ENCODE results near the gene AQP1.
A peak's percentile ranks its signal among the peaks of the same experiment; 100 is the strongest.

AQP1 gene

GRCh38 chr7:30938435-30939316 is 27.0 kb downstream of the AQP1 start:
- peak; percentile 94 for DNase-seq

GRCh38 chr7:30941582-30942323 is 30.1 kb downstream of the AQP1 start:
- no peak for DNase-seq

DNA sequence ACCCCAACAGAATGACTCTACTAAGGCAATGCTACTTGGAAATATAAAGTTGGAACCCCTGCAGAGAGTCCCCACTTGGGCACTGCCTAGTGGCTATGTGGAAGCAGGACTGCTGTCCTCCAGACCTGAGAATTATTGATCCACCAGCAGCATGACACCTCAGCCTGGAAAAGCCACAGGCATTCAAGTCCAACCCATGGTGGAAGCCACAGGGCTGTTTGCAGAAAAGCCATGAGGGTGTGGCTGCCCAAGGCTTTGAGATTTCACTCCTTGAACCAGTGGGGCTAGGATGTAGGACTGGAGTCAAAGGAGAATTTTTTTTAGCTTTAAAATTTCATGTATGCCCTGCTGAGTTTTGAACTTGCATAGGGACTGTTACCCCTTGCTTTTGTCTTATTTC is 38.5 kb downstream of the AQP1 start:
- no peak for DNase-seq

DNA sequence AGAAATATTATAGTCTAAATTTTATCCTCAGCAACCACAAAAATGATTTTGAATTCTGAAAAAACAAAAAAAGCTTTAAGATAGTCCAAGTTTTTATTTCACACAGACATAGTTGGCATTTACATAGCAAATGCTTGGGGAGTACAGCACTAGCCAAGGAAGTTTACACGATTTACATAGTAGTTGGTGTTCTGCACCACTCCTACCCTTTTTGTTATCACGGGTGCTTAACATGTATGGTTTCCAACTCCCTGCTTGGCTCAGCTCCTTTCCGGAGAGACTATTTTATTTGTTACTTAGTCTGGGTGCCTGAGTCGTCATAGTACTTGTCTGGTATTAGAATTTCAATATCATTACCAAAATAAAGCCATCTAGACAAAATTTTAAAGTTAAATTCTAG is 43.3 kb downstream of the AQP1 start:
- no peak for DNase-seq

GRCh38 chr7:30956704-30957103 is 45.1 kb downstream of the AQP1 start:
- no peak for DNase-seq

- no peak for DNase-seq
Measured at GRCh38 chr7:30963842-30964241, 52.2 kb downstream of the AQP1 start, which contains the start of gene GHRHR. Gene GHRHR (plus strand): TSS chr7:30963953. CDS start chr7:30964069, 116 bp downstream.

GRCh38 chr7:30965372-30965771 is 53.7 kb downstream of the AQP1 start:
- DNase-seq = no peak

DNA sequence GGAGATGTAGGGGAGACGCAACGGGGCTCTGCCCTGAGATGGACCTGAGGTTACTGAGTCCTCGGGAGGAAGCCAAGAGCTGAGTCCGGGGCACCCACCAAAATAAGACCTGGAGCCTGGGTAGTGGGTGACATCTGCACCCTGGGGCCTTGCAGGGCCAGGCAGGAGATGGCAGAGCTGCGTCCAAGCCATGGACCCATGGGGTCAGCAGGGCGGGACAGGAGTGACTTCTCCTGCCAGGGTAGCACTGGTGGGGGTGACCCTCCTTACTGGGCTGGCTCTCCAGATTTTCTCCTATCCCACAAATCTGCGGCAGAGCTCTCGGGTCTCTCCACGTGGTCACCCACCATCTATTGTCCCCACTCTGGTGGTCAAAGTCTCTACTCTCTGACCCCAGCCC is 54.2 kb downstream of the AQP1 start:
- no peak for DNase-seq

DNA sequence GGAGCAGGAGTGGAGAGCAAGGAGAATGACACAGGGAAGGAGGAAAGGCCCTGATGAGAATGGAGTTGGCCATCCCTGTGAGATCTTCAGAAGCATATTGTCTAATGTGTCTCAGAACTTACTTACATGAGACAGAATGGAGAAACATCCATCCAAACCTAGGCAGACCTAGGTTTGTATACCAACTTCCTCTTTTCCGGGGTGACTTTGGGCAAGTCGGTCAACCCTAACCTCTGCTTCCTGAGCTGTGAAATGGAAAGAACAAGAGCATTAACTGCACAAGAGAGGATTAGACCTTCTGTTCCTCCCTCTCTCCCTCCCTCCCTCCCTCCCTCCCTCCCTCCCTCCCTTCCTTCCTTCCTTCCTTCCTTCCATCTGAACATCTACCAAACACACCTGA is 56.6 kb downstream of the AQP1 start:
- DNase-seq = no peak

DNA sequence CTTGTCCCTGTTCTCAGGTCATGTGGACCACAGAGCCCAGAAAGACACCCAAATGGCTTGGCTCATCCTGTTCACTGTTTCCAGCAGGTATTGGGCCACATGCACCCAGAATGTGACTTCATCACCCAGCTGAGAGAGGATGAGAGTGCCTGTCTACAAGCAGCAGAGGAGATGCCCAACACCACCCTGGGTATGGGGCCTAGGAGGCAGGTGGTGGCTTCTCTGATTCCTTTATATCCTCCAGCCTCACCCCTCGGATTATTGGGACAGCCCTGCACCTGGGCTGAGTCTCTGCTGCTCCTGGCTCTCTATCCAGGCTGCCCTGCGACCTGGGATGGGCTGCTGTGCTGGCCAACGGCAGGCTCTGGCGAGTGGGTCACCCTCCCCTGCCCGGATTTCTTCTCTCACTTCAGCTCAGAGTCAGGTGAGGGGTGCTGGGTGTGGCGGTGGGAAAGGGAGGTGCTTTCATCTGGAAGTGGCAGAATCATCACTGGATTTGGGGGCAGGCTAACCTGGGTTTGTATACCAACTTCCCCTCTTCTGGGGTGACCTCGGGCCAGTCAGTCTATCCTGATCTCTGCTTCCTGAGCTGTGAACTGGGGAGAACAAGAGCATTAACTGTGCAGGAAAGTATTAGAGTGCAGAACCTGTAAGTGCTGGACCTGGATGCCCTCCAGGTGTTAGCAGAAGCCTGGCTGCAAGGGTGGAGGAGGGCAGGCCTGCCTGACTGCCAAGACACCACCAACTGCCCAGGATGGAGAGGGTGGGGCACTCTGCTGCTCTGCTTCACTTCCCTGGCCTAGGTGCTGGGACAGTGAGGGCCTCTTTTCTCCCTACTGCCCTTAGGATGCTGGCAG is 57.3 kb downstream of the AQP1 start:
- DNase-seq = no peak

- no peak for DNase-seq
Measured at GRCh38 chr7:30969604-30969970, 57.9 kb downstream of the AQP1 start.

DNA sequence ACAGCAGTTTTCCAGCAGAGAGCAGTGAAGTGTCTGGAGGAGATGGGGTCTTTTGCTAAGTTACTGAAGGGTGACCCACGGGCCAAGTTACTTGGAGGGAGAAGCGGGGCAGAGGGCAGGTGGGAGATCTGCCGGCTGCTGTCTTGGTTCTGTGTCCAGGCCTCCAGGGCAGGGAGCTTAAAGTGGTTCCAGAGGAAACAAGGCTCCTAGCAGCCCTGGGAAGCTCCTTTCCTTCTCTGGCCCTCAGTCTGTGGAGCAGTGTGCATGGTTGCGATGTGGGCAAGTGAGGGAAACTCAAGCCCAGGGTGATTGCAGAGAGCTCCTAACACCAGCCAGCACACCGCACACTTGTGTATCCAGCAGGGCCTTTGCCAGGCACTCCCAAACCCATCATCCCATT is 58.4 kb downstream of the AQP1 start:
- DNase-seq = no peak

DNA sequence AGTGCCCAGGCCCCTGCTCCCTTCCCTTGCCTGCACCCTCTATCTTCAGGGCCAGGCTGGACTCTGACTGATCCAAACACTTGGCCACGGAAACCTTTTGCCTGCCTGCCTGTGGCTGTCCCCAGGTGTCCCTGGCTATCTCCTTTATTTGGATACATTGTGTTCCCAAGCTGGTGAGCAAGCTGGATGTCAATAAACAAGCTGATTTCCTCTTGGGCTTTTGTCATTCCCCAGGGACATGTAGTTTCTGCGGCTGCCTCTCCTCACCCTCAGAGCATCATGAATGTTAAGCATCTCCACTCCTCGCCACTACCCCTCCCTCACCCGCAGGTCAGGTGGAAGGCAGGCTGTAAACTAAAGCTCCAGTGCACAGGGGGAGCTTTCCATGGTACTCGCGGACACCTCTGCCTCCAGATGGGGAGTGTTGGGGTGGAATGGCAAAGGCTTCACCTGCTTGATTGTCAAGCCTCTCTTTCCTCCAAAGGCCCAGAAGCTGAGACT is 59.0 kb downstream of the AQP1 start:
- DNase-seq = no peak

- no peak for DNase-seq
Measured at GRCh38 chr7:30971440-30971839, 59.8 kb downstream of the AQP1 start.

GRCh38 chr7:30971840-30972563 is 60.3 kb downstream of the AQP1 start:
- DNase-seq = no peak

DNA sequence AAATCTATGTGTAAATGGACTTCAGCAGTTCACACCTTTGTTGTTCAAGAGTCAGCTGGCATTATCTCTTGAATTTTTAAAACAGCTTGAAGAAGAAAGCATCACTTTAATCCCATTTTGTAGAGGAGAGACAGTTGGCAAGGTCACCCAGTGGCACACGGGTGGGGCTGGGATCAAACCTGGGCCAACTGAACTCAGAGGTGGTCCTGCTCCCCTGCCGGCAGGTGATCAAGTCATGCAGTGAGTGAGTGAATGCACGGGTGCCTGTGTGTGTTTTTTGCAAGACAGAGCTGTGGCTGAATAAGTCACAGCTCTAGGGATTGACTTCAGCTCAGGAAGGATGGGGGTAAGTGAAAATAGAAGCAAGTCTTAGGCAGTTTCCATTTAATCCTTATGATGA is 61.6 kb downstream of the AQP1 start:
- DNase-seq = no peak

DNA sequence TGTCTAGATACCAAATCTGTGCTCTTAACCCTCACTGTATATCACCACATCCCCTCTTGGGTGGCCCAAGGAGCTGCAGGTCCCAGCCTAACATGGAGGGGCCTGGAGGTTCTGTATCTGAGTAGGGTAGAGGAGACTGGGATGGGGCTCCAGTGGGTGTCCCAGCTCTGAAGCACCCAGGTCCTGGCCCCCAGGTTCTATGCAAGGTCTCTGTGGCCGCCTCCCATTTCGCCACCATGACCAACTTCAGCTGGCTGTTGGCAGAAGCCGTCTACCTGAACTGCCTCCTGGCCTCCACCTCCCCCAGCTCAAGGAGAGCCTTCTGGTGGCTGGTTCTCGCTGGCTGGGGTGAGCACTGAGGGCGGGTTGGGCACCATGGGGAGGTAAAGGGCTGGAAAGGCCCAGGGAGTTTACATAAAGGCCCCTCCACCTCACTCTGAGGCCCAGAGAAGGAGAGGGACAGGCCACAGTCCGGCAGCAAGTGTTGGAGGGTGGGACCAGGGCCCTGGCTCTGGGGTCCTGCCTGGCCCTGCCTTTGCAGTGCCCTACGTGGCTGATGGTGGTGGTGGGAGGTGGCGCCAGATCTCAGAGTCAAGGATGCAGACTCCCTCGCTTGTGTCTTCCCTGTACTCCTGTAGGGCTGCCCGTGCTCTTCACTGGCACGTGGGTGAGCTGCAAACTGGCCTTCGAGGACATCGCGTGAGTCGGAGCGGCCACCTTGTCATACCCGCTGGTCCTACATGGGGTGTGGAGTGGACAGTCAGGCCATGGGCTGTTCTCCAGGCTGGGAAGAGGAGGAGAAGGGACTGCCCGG is 62.3 kb downstream of the AQP1 start:
- no peak for DNase-seq

DNA sequence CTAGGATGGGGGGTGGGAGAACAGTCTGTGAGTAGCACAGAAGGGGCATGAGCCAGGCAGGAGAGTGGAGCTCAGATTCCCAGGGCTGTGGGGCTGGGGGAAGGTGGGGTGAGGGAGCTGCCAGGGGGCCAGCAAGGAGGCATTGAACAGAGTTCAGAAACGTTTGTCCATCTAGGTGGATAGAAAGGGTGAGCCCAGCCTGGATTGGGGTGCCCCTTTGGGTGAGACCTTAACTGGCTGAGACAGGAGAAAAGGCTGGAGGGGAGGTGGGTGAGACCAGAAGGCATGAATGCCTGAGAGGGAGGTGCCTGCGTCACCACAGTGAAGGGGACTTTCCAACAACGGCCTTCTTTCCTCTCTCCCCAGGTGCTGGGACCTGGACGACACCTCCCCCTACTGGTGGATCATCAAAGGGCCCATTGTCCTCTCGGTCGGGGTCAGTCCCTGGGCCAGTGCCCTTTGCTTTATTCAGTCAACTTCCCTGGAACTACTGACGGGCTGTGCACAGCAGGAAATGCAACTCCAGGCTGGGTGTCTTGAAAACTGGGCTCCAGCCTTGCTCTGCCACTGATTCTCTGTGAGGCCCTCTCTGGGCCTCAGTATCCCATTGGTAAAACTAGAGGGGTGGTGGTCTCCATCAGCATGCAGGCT is 63.1 kb downstream of the AQP1 start:
- peak; percentile 56 for DNase-seq
